Stimulated activated CD4-positive, alpha-beta T cell treated with anti-CD3 and anti-CD28 coated beads, TNF-alpha, amount 100 ng/mL, for 24 hours (primary cell): ENCODE measurements around the gene RERE.

Experiments used
- DNase-seq, 3 experiments: peaks; one replicate each; pipeline ENCODE4 v3.0.0-alpha.2; 2020; ENCODE audit warnings: low read depth in 3 of 3

Gene RERE

GRCh38 chr1:8352471-8352845, 465.0 kb downstream of the RERE start:
- DNase-seq = no peak

DNA sequence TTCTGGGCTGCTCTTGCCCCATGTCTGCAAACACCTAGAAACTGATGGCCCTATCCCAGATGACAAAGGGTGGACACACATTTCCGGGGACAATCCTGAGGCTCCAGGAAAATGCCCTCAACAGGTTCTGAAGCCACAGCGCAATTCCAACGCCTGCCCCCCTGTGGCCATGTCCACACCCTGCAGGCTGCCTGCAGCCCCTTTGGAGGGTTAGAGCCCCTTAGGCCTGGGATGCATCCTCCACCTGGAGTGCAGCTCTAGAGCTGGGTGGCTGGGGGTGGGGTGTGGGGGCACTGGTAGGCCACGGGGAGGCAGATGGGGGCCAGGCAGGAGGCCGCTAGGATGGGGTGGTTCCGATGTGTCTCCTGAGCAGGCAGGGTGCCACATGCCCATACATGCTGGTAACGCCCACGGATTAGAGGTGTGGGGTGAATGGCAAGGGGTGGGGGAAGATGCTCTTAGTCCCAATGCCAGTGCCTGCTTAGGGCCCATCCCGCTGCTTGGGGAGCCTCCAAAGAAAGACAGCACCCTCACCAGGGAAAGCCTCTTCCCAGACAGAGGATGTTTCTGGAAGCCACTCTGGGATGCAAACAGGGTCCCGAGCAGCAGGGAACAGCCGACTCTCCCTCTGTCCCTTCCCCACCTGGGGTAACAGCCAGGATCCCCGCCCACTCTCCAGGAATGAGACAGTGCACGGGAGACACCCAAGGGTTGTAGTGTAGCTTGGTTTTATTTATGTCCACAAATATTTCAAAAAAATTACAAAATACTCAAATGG, 465.6 kb downstream of the RERE start:
- DNase-seq = no peak

DNA sequence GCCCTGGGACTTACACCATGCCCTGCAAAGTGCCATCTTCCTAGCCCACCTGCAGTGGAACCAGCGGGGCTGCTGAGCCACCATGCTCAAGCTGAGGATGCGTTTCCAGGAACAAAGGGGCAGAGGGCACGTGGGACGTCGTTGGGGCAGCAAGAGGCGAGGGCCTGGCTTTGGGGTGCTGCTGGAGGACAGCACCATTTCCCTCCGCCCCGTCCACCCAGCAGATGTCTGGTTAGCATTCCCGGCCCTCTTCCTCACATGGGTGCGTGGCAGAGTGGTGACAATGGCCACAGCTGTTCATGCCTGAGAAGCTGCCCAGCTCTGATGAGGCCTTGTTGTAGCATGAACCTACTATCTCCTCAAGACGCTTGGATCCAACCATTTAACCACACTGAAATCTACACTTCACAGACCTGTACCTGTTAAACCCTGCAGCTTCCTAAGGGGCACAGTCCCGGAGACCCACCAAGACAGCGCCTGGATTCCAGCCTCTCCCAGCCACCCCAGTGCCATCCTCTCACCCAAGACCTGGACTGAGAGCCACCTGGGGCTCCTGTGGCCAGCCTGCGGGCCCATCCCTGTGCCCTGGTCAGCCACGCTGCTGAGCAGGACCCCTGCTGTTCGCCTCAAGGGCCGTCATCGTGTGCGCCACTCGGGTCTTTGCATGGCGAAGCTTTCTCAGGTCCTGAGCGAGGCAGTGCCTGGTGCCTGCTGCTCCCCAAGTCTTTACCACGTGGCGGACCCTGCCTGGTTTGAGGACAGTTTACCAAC, 466.3 kb downstream of the RERE start:
- no peak for DNase-seq

DNA sequence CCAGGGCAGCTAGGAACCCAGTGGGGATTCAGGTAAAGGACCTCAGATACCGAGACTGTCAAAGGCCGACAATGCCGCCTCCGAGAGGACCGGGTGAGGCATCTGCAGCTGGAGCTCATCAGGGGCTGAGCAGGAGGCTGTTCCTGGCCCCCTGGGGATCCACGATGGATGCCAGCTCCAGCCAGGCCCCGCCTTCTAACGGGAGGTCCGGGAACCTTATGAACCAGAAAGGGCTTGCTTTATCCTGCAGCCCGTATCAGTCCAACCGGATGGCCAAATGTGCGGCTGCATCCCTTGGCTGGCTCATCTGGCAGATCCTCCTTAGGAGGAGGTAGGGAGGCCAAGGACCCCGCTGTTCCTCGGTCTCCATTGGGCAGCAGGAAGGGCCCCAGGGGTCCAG, 467.5 kb downstream of the RERE start:
- no peak for DNase-seq

- no peak for DNase-seq
These were observed 468.0 kb downstream of the RERE start for GRCh38 chr1:8349473-8349865.

DNA sequence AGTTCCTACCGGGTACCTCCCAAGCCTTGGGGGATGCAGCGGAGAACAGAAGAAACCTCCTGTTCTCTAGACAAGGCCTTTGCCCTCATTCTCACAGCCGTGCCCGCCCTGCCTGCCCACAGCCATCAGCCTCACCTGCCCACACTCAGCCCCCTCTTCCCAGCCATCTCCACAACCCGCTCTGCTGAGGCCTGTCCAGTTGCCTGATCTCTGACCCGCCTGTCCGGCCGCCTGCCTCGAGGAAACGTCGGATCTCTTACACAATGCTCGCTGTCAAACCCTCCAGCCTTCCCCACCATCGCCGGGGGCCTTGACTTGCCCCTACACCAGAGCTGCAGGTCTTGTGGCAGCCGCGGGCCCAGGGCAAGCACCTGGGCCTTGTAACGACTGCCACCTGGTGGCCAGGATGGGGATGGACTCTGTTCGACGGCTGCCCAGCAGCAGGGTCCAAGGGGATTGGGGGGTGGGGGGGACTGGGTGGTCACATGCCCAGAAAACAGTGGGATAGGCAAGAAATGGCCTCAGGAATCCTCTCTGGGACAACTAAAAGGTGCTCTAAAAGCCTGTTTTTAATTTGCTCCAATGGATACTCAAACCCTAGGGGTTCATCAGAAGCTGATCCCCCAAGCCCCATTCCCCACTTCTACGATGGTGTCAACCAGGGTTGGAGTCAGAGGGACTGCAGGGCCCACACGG, 468.5 kb downstream of the RERE start:
- DNase-seq = peak; percentile 54 to 61 (median 56)

- no peak for DNase-seq
These were observed 469.2 kb downstream of the RERE start for GRCh38 chr1:8348047-8348776.

- no peak for DNase-seq
These were observed 469.8 kb downstream of the RERE start for GRCh38 chr1:8347635-8348034.

DNA sequence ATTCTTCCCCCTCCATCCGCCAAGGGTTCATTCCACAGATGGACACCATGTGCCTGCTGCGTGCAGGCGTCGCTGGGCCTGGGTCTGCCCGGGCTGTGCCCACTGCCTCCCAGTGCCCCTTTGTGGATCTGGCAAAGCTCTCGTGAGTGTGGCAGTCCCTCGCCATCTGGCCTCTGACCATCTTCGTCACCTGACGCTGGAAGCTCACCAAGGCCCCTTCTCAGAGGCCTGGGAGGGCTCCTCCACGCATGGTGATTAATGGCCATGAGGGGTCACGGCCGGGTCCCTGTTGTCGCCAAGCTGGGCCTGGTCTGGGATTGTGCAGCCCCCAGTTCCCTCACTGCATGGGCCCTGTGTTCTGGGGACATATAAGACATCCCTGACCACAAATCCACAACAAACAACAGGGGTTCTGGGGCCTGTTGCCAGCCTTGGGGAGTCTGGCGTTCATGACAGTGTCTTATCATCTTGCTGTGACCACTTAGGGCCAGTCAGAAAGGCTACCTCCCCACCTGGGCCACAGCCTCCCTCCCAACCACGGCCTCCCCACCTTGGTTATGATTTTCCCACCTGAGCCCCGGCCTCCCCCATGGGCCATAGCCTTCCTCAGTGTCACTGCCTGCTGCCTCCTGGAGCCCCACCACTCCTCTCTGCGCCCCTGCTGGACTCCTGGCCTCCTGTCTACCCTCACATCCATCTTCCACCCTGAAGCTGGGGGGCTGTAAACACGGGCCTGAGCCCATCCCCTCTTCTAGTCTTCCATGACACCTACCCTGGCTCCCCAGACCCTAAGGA, 471.6 kb downstream of the RERE start:
- no peak for DNase-seq

DNA sequence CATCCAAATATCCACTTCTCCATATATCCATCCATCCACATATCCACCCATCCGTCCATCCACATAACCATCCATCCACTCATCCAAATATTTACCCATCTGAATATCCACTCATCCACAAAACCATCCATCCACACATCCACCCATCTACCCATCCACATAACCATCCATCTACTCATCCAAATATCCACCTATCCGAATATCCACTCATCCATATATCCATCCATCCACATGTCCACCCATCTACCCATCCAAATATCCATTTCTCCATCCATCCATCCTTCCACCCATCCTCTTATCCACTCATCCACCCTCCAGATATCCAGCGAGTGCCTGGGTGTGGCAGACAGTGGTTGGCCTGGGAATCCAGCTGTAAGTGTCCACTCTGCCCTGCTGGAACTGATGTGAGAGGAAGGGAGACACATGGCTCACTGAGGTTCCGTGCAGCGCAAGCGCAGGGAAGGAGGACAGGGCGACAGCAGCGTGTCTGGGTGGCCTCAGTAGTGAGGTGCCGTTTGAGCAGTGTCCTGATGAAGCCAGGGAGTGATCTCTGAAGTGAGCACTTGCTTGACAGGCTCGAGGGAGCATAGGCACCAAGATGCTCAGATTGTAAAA, 472.4 kb downstream of the RERE start:
- DNase-seq = no peak

DNA sequence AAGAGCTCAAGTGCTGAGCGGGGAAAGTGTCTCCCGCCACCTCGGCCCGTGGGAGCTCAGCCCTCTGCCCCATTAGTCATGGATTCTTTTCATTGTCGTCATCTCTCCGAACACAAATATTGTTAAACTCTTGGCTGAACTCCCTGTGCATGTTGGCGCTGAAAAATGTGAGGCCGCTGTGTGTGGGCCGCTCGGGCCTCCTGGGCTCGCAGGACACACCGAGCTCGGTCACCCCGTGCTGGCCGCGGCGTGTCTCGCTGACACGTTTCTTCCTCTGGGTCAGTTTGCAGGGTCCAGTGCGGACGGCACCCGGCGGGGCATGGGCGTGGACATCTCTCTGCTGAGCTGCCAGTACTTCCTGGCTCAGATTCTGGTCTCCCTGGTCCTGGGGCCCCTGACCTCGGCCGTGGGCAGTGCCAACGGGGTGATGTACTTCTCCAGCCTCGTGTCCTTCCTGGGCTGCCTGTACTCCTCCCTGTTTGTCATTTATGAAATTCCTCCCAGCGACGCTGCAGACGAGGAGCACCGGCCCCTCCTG, 473.9 kb downstream of the RERE start:
- DNase-seq = no peak

- no peak for DNase-seq
These were observed 474.4 kb downstream of the RERE start for GRCh38 chr1:8343044-8343443.

- no peak for DNase-seq
These were observed 475.1 kb downstream of the RERE start for GRCh38 chr1:8342325-8342724.

- DNase-seq = no peak
These were observed 477.0 kb downstream of the RERE start for GRCh38 chr1:8340448-8340847.

DNA sequence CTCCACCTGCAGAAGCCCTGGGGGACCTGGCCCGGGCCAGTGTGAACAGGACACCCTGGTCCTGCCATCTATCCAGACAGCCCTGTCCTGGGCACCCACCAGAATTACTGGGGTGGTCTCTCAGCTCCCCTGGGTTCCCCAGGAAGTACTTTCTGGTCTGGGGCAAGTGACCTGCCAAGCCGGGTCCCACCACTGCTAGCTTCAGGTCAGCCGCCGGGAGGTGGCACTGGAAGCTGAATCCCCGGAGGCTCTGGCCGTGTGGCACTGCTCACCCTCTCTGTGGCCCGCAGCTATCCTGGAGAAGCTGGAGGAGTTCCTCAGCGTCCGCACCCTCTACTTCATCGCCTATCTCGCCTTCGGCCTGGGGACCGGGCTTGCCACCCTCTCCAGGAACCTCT, 478.2 kb downstream of the RERE start:
- DNase-seq = no peak

- DNase-seq = no peak
These were observed 478.8 kb downstream of the RERE start for GRCh38 chr1:8338526-8339202.

- no peak for DNase-seq
These were observed 479.5 kb downstream of the RERE start for GRCh38 chr1:8337776-8338525.

GRCh38 chr1:8335246-8335645, 482.2 kb downstream of the RERE start:
- no peak for DNase-seq
